GM19468 (cell line): ENCODE data around the gene MYPOP.
"Not testable (repeated sequence)": the region's sequence is repeated elsewhere in the genome, so short reads cannot be mapped to it uniquely, and the experiment has no call there.

ENCODE experiments used
- ATAC-seq: cut with Tn5 transposase; IDR thresholded peaks from one replicate; pipeline ENCODE4 v1.9.1; 2021; ENCODE audit warnings: mild to moderate bottlenecking, moderate library complexity, moderate number of reproducible peaks; ENCODE audit not compliant: unreplicated experiment; ENCODE audit errors: extremely low read depth

The MYPOP gene

DNA sequence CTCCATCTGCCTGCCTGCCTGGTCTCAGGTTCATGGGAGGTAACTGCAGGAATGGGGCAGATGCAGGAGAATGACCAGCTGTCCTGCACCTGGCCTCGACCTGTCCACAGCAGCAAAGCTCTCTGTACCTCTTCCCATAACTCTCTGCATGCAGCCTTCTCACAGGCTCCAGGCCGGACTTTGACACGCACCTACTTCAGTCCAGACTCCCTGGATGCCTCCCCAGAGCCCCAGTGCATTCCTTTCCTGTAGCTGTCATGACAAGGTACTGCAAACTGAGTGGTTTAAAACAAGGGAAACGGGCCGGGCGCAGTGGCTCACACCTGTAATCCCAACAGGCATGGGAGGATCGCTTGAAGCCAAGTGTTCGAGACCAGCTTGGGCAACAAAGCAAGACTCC is 8.9 kb upstream of the MYPOP start:
- ATAC-seq, result no peak

DNA sequence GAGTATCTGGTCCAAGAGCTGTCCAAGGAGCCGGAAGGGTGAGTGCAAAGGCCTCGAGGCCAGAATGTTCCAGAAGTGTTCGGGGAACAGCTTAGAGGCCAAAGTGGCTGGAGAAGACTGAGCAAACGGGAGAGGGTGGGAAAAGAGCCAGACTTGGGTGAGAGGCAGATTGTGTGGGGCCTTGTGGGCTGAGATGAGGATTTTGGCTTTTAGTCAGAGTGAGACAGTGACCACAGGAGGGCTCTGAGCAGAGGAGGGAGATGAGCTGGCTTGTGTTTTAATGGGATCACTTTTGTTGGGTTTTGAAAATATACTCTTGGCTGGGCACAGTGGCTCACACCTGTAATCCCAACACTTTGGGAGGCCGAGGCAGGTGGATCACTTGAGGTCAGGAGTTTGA is 6.5 kb upstream of the MYPOP start:
- no peak for ATAC-seq

GRCh38 chr19:45906221-45906620 is 3.8 kb upstream of the MYPOP start:
- ATAC-seq, result no peak

DNA sequence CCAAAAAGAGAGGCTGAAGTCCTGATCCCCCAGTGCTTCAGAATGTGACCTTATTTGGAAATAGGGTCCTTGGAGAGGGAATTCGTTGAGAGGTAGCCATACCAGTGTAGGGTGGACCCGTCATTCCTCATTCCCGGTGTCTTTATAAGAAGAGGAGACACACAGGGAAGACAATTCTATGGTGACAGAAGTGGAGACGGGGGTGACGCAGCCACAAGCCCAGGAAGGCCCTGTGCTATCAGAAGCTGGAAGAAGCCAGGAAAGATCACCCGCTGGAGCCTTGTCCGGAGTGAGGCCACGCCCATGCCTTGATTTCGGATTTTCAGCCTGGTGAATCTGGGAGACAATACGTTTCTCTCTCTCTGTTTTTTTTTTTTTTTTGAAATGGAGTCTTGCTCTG is 2.6 kb upstream of the MYPOP start:
- ATAC-seq, result no peak

- ATAC-seq, result peak; percentile 74
Measured at GRCh38 chr19:45902651-45903625, 525 bp upstream of the MYPOP start.

DNA sequence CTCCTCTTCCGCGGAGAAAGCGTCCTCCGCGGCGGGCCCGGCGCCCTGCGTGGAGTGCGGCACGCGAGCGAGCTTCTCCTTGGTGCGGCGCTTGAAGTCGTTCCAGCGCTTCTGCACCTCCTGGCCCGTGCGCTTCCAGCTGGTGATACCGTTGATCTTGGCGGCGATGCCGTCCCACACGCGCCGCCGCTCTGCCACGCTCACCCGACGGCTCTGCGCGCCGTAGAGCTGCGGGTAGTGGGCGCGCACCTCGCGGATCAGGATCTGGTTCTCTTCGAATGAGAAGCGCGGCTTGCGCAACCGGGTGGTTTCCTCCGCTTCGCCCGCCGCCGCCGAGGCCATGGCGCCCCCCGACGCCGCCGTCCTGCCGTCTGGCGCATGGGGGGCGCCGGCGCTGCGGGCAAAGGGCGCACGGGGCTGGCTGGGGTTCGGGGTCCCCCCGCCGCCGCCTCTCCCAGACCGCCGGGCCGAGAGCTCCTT is 941 bp downstream of the MYPOP start:
- ATAC-seq, result no peak

GRCh38 chr19:45900738-45901431 is 1.5 kb downstream of the MYPOP start:
- ATAC-seq, result no peak

DNA sequence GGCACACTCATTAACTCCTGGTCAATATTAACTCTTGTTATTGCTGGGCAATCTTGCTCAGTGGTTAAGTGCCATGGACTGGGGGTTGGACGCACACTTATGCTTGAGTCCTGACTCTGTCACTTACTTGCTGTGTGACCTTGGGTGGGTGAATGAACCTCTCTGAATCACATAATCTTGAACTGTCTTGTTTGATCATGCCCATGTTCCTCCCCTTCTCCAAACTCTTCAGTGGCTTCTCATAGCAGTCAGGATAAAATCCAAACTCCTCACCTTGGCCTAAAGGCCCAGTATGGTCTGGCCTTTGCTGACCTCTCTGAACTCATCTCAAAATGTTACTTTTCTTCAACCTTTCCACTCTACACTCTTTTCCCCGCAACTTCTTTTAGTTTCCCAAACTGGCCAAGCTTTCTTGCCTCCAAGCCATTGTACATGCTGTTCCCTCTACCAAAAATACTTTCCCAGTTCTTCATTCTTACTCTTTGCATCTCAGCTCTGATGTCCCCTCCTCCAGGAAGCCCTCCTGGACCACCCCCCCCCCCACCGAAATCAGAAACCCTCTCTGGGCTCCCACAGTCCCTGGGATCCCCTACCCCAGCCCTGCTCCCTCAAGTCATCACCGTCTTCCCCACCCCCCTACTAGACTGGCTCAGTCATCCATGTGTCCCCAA is 2.4 kb downstream of the MYPOP start:
- no peak for ATAC-seq

GRCh38 chr19:45899253-45899652 is 3.2 kb downstream of the MYPOP start:
- ATAC-seq, result no peak

DNA sequence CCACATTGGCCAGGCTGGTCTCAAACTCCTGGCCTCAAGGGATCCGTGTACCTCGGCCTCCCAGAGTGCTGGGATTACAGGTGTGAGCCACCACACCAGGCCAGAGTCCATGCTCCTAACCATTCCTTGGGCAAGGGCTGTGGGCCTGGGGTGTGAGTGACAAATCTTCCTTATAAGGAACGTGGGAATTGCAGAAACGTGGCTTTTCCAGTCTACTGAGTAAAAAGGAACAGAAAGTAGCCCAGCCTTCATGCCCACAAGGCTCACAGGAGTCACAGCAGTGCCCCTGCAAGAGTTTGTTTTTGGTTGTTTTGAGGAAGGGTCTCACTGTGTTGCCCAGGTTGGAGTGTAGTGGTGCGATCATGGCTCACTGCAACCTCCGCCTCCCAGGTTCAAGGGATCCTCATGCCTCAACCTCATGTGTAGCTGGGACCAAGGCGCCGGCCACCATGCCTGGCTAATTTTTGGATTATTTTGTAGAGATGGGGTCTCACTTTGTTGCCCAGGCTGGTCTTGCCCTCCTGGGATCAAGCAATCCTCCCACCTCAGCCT is 5.1 kb downstream of the MYPOP start:
- ATAC-seq, result no peak

DNA sequence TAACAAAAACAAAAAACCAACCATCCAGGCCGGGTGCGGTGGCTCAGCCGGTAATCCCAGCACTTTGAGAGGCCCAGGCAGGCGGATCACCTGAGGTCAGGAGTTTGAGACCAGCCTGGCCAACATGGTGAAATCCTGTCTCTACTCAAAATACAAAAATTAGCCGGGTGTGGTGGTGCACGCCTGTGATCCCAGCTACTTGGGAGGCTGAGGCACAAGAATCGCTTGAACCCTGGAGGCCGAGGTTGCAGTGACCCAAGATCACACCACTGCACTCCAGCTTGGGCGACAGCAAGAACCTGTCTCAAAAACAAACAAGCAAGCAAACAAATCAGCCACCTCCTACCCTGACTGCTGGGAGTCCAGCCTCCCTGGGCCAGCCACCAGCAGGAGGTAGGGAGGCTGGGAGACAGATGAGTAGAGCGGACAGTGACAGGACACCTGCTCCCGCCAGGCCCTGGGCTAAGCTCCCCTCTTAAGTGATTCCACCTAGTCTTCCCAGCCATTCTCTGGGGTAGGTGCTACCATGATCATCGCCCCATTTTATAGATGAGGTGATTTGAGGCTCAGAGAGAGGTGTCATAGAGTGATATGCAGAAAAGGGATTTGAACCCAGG is 6.3 kb downstream of the MYPOP start:
- not testable (repeated sequence) for ATAC-seq

DNA sequence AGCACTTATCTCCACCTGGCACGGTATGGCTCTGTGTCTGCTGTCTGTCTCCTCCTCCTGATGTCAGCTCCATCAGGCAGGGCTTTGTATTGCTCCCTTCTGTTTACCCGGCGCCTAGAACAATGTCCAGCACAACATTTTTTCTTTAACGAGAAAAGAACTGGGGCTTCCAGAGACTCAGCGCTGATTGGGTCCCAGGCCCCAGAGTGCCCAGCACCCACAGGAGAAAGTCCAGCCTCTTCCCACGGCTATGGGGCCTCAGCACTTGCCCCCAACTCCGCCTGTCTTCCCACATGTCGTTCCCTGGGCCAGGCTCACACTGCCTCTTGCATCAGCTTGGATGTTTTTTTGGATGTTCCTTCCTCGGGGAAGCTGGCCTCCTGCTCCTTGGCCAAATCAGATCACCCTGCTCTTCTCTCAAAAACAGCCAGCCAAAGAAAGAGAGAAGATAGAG is 6.9 kb downstream of the MYPOP start:
- no peak for ATAC-seq

GRCh38 chr19:45890877-45891276 is 11.5 kb downstream of the MYPOP start:
- no peak for ATAC-seq

- no peak for ATAC-seq
Measured at GRCh38 chr19:45889210-45889885, 13.1 kb downstream of the MYPOP start.

DNA sequence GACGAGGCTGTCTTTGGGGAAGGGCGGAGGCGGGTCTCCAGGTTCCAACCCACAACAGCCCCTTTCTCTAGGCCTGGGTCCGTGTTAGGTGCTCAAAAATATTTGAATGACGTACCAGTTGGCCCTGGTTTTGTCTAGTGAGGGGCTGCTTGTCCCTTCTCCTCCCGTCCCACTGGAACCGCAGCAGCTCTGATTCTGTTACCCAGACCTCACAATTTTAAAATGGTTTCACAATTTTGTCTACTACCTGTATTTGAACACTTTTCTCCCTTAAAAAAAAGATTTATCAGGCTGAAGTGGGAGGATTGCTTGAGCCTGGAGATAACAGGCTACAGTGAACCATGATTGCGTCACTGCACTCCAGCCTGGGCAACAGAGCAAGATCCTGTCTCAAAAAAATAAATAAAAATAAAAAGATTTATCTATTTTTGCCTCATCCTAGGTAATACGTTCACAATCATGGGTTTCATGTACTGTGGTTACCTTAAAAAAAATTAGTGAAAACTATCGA is 15.2 kb downstream of the MYPOP start:
- no peak for ATAC-seq

DNA sequence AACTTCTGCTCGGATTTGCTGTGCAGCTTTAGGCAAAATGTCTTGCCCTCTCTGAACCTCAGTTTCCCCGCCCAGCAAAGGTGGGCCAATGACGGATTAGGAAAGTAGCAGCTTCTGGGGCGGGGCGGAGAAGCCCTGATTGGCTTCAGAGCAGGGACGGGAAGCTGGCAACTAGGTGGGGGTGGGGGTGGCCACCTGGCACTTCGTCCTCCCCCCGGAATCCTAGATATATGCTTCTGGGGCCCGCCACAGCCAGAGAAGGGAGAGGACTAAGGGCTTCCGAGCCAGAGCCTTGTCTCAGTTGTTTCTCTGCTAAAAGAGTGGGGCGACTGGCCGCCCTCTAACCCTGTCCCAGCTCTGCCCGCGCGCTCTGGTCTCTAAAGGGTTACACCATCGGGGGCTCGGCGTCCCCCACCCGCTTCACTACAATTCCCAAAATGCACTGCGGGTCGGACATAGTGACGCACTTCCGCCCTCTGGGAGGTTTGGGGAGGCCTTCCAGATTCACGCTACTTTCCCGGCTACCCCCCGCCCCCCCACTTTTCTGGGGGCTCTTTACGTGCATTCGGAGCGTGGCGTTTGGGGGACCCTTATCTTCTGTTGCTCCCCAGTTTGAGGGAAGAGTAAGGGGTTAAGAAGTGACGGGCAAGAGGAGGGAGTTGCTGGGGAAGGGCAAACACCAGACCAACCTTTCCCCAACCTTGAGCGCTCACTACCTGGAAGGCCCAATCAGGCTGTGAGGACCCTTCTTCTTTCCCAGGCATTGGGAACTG is 15.8 kb downstream of the MYPOP start:
- ATAC-seq, result no peak

DNA sequence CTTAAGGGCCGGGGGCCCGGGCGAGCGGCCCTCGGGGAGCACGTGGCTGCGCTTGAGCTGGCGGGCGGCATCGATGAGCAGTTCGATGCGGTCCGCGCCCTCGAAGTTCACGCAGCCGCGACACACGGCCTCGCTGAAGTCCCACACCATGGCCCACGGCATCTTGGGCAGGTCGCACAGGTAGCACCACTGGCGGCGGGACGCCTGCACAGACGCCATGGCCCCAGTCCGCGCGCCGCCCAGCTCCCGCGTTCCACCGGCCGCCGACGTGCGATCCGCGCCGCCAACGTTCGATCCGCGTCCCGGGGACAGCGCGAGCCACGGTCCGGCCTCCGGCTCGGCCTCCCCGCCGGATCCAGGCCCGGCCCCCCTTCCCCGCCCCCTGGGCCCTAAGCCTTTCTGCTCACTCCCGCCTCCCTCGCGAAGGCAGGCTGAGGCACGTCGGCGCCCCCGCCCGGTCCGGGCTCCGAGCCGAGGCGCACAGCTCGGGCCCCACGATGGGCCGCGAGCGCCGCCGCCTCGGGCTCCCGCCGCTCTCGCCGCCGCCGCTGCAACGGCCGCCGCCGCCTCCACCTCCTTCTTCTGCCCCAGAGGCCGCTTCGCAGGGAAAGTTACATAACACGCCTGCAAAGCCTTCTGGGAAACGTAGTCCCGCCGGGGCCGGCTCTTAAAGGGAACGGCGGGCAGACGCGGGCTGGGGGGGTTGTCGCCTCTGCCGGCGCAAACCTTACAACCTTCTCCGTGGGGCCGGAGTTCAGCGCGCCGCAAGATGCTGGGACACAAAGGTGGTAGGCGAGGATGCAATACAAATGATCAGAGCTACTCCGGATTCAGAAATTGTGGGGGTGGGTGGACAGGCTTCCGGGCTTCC is 16.6 kb downstream of the MYPOP start, which contains the start of gene IRF2BP1:
Gene IRF2BP1 (minus strand): TSS at position 586 of the 871 bp plus-strand sequence. CDS start 367 bp downstream, at position 219.
- no peak for ATAC-seq
